ENCODE results near the gene MAIP1. TPM values are rescaled to one million over a fixed set of nuclear protein-coding genes. Genes with fewer than 3 reads are reported as not detected.

The MAIP1 gene
- total and polyA plus RNA-seq, 9 of the 15 experiments (the other 6 are each of a cell fraction or from before 2014, with no cell fraction given) = 3.6 to 30.0 (median 24.5) TPM

GRCh38 chr2:199911052-199911876 lies 44.1 kb upstream of the MAIP1 start, which contains the start of gene C2orf69 (continued):
- no peak for TF ChIP-seq CTCF (IDR thresholded peaks at IDR 0.05 in 2 of 3, conservative IDR thresholded peaks at IDR 0.05 in 1 of 3; ENCODE audit: insufficient read depth in 2 of 3, low read depth in 1 of 3, low read length in 3 of 3)
- TF ChIP-seq MYBL2 (IDR thresholded peaks at IDR 0.05; ENCODE audit: low read depth) = peak; percentile 97
- TF ChIP-seq MYBL2 (CRISPR knock-in tag; IDR thresholded peaks at IDR 0.05; ENCODE audit: borderline replicate concordance) = peak; percentile 35; the same call in 1 of the 2 replicates
- TF ChIP-seq MCM5 (IDR thresholded peaks at IDR 0.05; ENCODE audit: low read depth) = no peak
- no peak for TF ChIP-seq PRPF4 (IDR thresholded peaks at IDR 0.05; ENCODE audit: insufficient read depth, low read depth, low read length, poor library complexity, severe bottlenecking)
- TF ChIP-seq E2F1 (CRISPR knock-in tag; IDR thresholded peaks at IDR 0.05) = no peak
- no peak for TF ChIP-seq ZNF785 (CRISPR knock-in tag; IDR thresholded peaks at IDR 0.05)
- TF ChIP-seq NFE2L1 (tag; IDR thresholded peaks at IDR 0.05; ENCODE audit: borderline replicate concordance, low read depth) = no peak
- no peak for TF ChIP-seq ZNF512 (tag; IDR thresholded peaks at IDR 0.05)
- no peak for TF ChIP-seq TCF3 (CRISPR knock-in tag; IDR thresholded peaks at IDR 0.05)
- no peak for TF ChIP-seq ZKSCAN1 (IDR thresholded peaks at IDR 0.05; ENCODE audit: low read depth, low read length)
- no peak for TF ChIP-seq ARHGAP35 (IDR thresholded peaks at IDR 0.05; ENCODE audit: partially characterized antibody)
- no peak for TF ChIP-seq ZNF12 (CRISPR knock-in tag; IDR thresholded peaks at IDR 0.05)
- no peak for TF ChIP-seq MYNN (IDR thresholded peaks at IDR 0.05)
- TF ChIP-seq MYNN (CRISPR knock-in tag; IDR thresholded peaks at IDR 0.05) = no peak
- no peak for TF ChIP-seq RBM17 (IDR thresholded peaks at IDR 0.05; ENCODE audit: borderline replicate concordance, low read depth, low read length)
- no peak for TF ChIP-seq E2F8 (IDR thresholded peaks at IDR 0.05; ENCODE audit: low read depth, partially characterized antibody)
- TF ChIP-seq TRIM24 (IDR thresholded peaks at IDR 0.05) = no peak
- TF ChIP-seq CBX5 (IDR thresholded peaks at IDR 0.05; ENCODE audit: borderline replicate concordance, low read depth) = no peak
- no peak for TF ChIP-seq ZFP1 (CRISPR knock-in tag; IDR thresholded peaks at IDR 0.05)
- no peak for TF ChIP-seq ZBTB17 (CRISPR knock-in tag; IDR thresholded peaks at IDR 0.05)
- TF ChIP-seq SP2 (IDR thresholded peaks at IDR 0.05; ENCODE audit: extremely low read depth, low read depth, low read length, poor library complexity, severe bottlenecking) = no peak

Measured in K562 (cell line).